Measurements from ENCODE around the gene SYNJ2.

The SYNJ2 gene

GRCh38 chr6:157951828-157952227 is 29.8 kb upstream of the SYNJ2 start:
- peaks cover 3% of the 10 kb centered on the region for H3K4me1 Mint-ChIP-seq (ENCODE audit: low read depth)
- no peak overlapping the region for H3K4me3 Mint-ChIP-seq
- H3K27me3 Mint-ChIP-seq, result no peaks in the 10 kb centered on the region
- no peak overlapping the region for H3K27ac Mint-ChIP-seq
- peaks cover 4% of the 10 kb centered on the region for H3K9me3 Mint-ChIP-seq (ENCODE audit: low read depth)
- peaks cover 5% of the 10 kb centered on the region for H3K36me3 Mint-ChIP-seq

- peaks cover 5% of the 10 kb centered on the region for H3K36me3 Mint-ChIP-seq
- no peaks in the 10 kb centered on the region for H3K4me1 Mint-ChIP-seq (ENCODE audit: low read depth)
- peaks cover 4% of the 10 kb centered on the region for H3K9me3 Mint-ChIP-seq (ENCODE audit: low read depth)
- H3K4me3 Mint-ChIP-seq, result no peak overlapping the region
- H3K27ac Mint-ChIP-seq, result no peak overlapping the region
- no peaks in the 10 kb centered on the region for H3K27me3 Mint-ChIP-seq
Observed at GRCh38 chr6:157952861-157953351, 28.8 kb upstream of the SYNJ2 start.

- no peaks in the 10 kb centered on the region for H3K27me3 Mint-ChIP-seq
- no peak overlapping the region for H3K4me3 Mint-ChIP-seq
- H3K9me3 Mint-ChIP-seq (ENCODE audit: low read depth), result peaks cover 6% of the 10 kb centered on the region
- peak overlapping the region; percentile 18 for H3K27ac Mint-ChIP-seq
- H3K36me3 Mint-ChIP-seq, result peaks cover 3% of the 10 kb centered on the region
- H3K4me1 Mint-ChIP-seq (ENCODE audit: low read depth), result no peaks in the 10 kb centered on the region
Observed at GRCh38 chr6:157953580-157954091, 28.0 kb upstream of the SYNJ2 start.

- Mint-ChIP-seq H3K4me1 (ENCODE audit: low read depth) (no peaks in the 10 kb centered on the region), H3K27me3 (no peaks in the 10 kb centered on the region), H3K4me3 (no peak overlapping the region), H3K27ac (peak overlapping the region; percentile 18), H3K9me3 (ENCODE audit: low read depth) (peaks cover 6% of the 10 kb centered on the region), H3K36me3 (peaks cover 7% of the 10 kb centered on the region)
Observed at GRCh38 chr6:157954150-157955117, 27.2 kb upstream of the SYNJ2 start.

GRCh38 chr6:157955675-157956074 is 26.0 kb upstream of the SYNJ2 start:
- Mint-ChIP-seq H3K4me1 (ENCODE audit: low read depth) (no peaks in the 10 kb centered on the region), H3K4me3 (no peak overlapping the region), H3K36me3 (peaks cover 10% of the 10 kb centered on the region), H3K9me3 (ENCODE audit: low read depth) (peaks cover 5% of the 10 kb centered on the region), H3K27ac (no peak overlapping the region), H3K27me3 (no peaks in the 10 kb centered on the region)

GRCh38 chr6:157956171-157956730 is 25.4 kb upstream of the SYNJ2 start:
- no peaks in the 10 kb centered on the region for H3K27me3 Mint-ChIP-seq
- H3K36me3 Mint-ChIP-seq, result peaks cover 10% of the 10 kb centered on the region
- H3K4me1 Mint-ChIP-seq (ENCODE audit: low read depth), result peaks cover 1% of the 10 kb centered on the region
- H3K27ac Mint-ChIP-seq, result no peak overlapping the region
- H3K9me3 Mint-ChIP-seq (ENCODE audit: low read depth), result peaks cover 5% of the 10 kb centered on the region
- H3K4me3 Mint-ChIP-seq, result no peak overlapping the region

GRCh38 chr6:157959451-157960227 is 22.0 kb upstream of the SYNJ2 start:
- H3K4me1 Mint-ChIP-seq (ENCODE audit: low read depth), result peaks cover 20% of the 10 kb centered on the region
- H3K9me3 Mint-ChIP-seq (ENCODE audit: low read depth), result peaks cover 5% of the 10 kb centered on the region
- H3K27me3 Mint-ChIP-seq, result no peaks in the 10 kb centered on the region
- H3K36me3 Mint-ChIP-seq, result peaks cover 10% of the 10 kb centered on the region
- H3K4me3 Mint-ChIP-seq, result no peak overlapping the region
- no peak overlapping the region for H3K27ac Mint-ChIP-seq

- peaks cover 20% of the 10 kb centered on the region for H3K4me1 Mint-ChIP-seq (ENCODE audit: low read depth)
- no peaks in the 10 kb centered on the region for H3K27me3 Mint-ChIP-seq
- no peak overlapping the region for H3K27ac Mint-ChIP-seq
- peaks cover 10% of the 10 kb centered on the region for H3K36me3 Mint-ChIP-seq
- no peak overlapping the region for H3K4me3 Mint-ChIP-seq
- peaks cover 5% of the 10 kb centered on the region for H3K9me3 Mint-ChIP-seq (ENCODE audit: low read depth)
Observed at GRCh38 chr6:157961153-157961831, 20.4 kb upstream of the SYNJ2 start.

- H3K36me3 Mint-ChIP-seq, result peaks cover 10% of the 10 kb centered on the region
- peak overlapping the region; percentile 88 for H3K27ac Mint-ChIP-seq
- no peaks in the 10 kb centered on the region for H3K27me3 Mint-ChIP-seq
- peaks cover 20% of the 10 kb centered on the region for H3K4me1 Mint-ChIP-seq (ENCODE audit: low read depth)
- H3K4me3 Mint-ChIP-seq, result no peak overlapping the region
- peaks cover 5% of the 10 kb centered on the region for H3K9me3 Mint-ChIP-seq (ENCODE audit: low read depth)
Observed at GRCh38 chr6:157961832-157962575, 19.7 kb upstream of the SYNJ2 start.

GRCh38 chr6:157962601-157963302 is 18.9 kb upstream of the SYNJ2 start:
- Mint-ChIP-seq H3K27ac (peak overlapping the region; percentile 88), H3K4me3 (peak overlapping the region; percentile 30), H3K9me3 (ENCODE audit: low read depth) (peaks cover 5% of the 10 kb centered on the region), H3K4me1 (ENCODE audit: low read depth) (peaks cover 20% of the 10 kb centered on the region), H3K36me3 (peaks cover 10% of the 10 kb centered on the region), H3K27me3 (no peaks in the 10 kb centered on the region)

- Mint-ChIP-seq H3K4me1 (ENCODE audit: low read depth) (peaks cover 20% of the 10 kb centered on the region), H3K27me3 (no peaks in the 10 kb centered on the region), H3K27ac (peak overlapping the region; percentile 68), H3K9me3 (ENCODE audit: low read depth) (no peaks in the 10 kb centered on the region), H3K4me3 (no peak overlapping the region), H3K36me3 (peaks cover 4% of the 10 kb centered on the region)
Observed at GRCh38 chr6:157964100-157964499, 17.6 kb upstream of the SYNJ2 start.

- Mint-ChIP-seq H3K27me3 (no peaks in the 10 kb centered on the region), H3K9me3 (ENCODE audit: low read depth) (no peaks in the 10 kb centered on the region), H3K27ac (no peak overlapping the region), H3K36me3 (no peaks in the 10 kb centered on the region), H3K4me1 (ENCODE audit: low read depth) (peaks cover 20% of the 10 kb centered on the region), H3K4me3 (no peak overlapping the region)
Observed at GRCh38 chr6:157965387-157965786, 16.3 kb upstream of the SYNJ2 start.

- Mint-ChIP-seq H3K4me3 (no peak overlapping the region), H3K27ac (no peak overlapping the region), H3K9me3 (ENCODE audit: low read depth) (no peaks in the 10 kb centered on the region), H3K27me3 (no peaks in the 10 kb centered on the region), H3K4me1 (ENCODE audit: low read depth) (peaks cover 17% of the 10 kb centered on the region), H3K36me3 (no peaks in the 10 kb centered on the region)
Observed at GRCh38 chr6:157966589-157966977, 15.1 kb upstream of the SYNJ2 start.
